ENCODE measurements around the gene BRMS1L. TPM values are rescaled to one million over a fixed set of nuclear protein-coding genes. Genes with fewer than 3 reads are reported as not detected.
"Not testable (repeated sequence)": the region's sequence is repeated elsewhere in the genome, so short reads cannot be mapped to it uniquely, and the experiment has no call there.

Gene BRMS1L
- total RNA-seq, 1 donor from 2014 or later = 3.7 TPM

- Mint-ChIP-seq H3K27ac (no peak overlapping the region), H3K36me3 (ENCODE audit: low read depth) (peaks cover 14% of the 10 kb centered on the region), H3K4me3 (peak overlapping the region; percentile 87), H3K27me3 (no peaks in the 10 kb centered on the region), H3K4me1 (peaks cover 19% of the 10 kb centered on the region), H3K9me3 (no peaks in the 10 kb centered on the region)
- ATAC-seq (ENCODE audit: low read depth) (no peak), DNase-seq (no peak)
- CTCF ChIA-PET = no interaction called here
- TF ChIP-seq CTCF (IDR thresholded peaks at IDR 0.05) = no peak
- intact Hi-C loops (cut with micrococcal nuclease) = loop anchor here (5.0 to 10.0 kb wide), 4 partner anchors 781 to 1293 kb away; partner anchors contain the start of genes CFL2, EAPP and FAM177A1
- POLR2A ChIA-PET = interaction anchor here (0.6 kb wide), 1 partner anchor 35 kb away, joined by 3 read pairs; no protein-coding TSS in a partner anchor
These were observed 1.7 kb downstream of the BRMS1L start for GRCh38 chr14:35827678-35828472.

GRCh38 chr14:35829449-35829848 lies 3.3 kb downstream of the BRMS1L start:
- no peak overlapping the region for H3K4me3 Mint-ChIP-seq
- POLR2A ChIA-PET = no interaction called here
- H3K27me3 Mint-ChIP-seq = no peaks in the 10 kb centered on the region

GRCh38 chr14:35835208-35835982 lies 9.3 kb downstream of the BRMS1L start:
- ATAC-seq (ENCODE audit: low read depth) = no peak

More at GRCh38 chr14:35829449-35829848, 3.3 kb downstream of the BRMS1L start:
- Mint-ChIP-seq H3K27ac (no peak overlapping the region), H3K9me3 (no peaks in the 10 kb centered on the region), H3K36me3 (ENCODE audit: low read depth) (peaks cover 24% of the 10 kb centered on the region), H3K4me1 (peaks cover 19% of the 10 kb centered on the region)
- intact Hi-C loops (cut with micrococcal nuclease) = loop anchor here (5.0 to 10.0 kb wide), 4 partner anchors 782 to 1295 kb away; partner anchors contain the start of genes CFL2, EAPP and FAM177A1
- CTCF ChIA-PET = no interaction called here
- TF ChIP-seq CTCF (IDR thresholded peaks at IDR 0.05) = no peak
- no peak for ATAC-seq (ENCODE audit: low read depth)
- no peak for DNase-seq

GRCh38 chr14:35841704-35842103 lies 15.6 kb downstream of the BRMS1L start:
- H3K4me1 Mint-ChIP-seq; DNase-seq; H3K4me3 Mint-ChIP-seq; ATAC-seq (ENCODE audit: low read depth); intact Hi-C loops (cut with micrococcal nuclease); H3K27ac Mint-ChIP-seq; H3K27me3 Mint-ChIP-seq; POLR2A ChIA-PET: not testable (repeated sequence)
- Mint-ChIP-seq H3K36me3 (ENCODE audit: low read depth) (peaks cover 87% of the 10 kb centered on the region), H3K9me3 (peaks cover 23% of the 10 kb centered on the region)
- CTCF ChIA-PET = interaction anchor here (1.4 kb wide), 1 partner anchor 25 kb away, joined by 4 read pairs; no protein-coding TSS in a partner anchor

More at GRCh38 chr14:35835208-35835982, 9.3 kb downstream of the BRMS1L start:
- H3K36me3 Mint-ChIP-seq (ENCODE audit: low read depth) = peaks cover 69% of the 10 kb centered on the region
- no peaks in the 10 kb centered on the region for H3K9me3 Mint-ChIP-seq
- no peak for TF ChIP-seq CTCF (IDR thresholded peaks at IDR 0.05)
- DNase-seq = no peak
- H3K4me1 Mint-ChIP-seq = no peaks in the 10 kb centered on the region
- H3K4me3 Mint-ChIP-seq = no peak overlapping the region
- intact Hi-C loops (cut with micrococcal nuclease) = no loop called here
- no peaks in the 10 kb centered on the region for H3K27me3 Mint-ChIP-seq
- no peak overlapping the region for H3K27ac Mint-ChIP-seq
- ChIA-PET POLR2A (interaction anchor here (0.9 kb wide), 1 partner anchor 10 kb away, joined by 3 read pairs; the partner anchor contains the start of gene BRMS1L), CTCF (no interaction called here)

- ATAC-seq (ENCODE audit: low read depth); H3K4me1 Mint-ChIP-seq; POLR2A ChIA-PET; CTCF ChIA-PET; H3K4me3 Mint-ChIP-seq; intact Hi-C loops (cut with micrococcal nuclease); H3K27me3 Mint-ChIP-seq; H3K27ac Mint-ChIP-seq; DNase-seq: not testable (repeated sequence)
- Mint-ChIP-seq H3K9me3 (peaks cover 23% of the 10 kb centered on the region), H3K36me3 (ENCODE audit: low read depth) (peaks cover 87% of the 10 kb centered on the region)
These were observed 16.1 kb downstream of the BRMS1L start for GRCh38 chr14:35842245-35842644.

GRCh38 chr14:35844494-35844893 lies 18.4 kb downstream of the BRMS1L start:
- no peak overlapping the region for H3K4me3 Mint-ChIP-seq
- TF ChIP-seq CTCF (IDR thresholded peaks at IDR 0.05) = no peak
- ATAC-seq (ENCODE audit: low read depth) = no peak
- peaks cover 3% of the 10 kb centered on the region for H3K4me1 Mint-ChIP-seq
- intact Hi-C loops (cut with micrococcal nuclease) = no loop called here
- no peak overlapping the region for H3K27ac Mint-ChIP-seq
- H3K27me3 Mint-ChIP-seq = no peaks in the 10 kb centered on the region
- H3K36me3 Mint-ChIP-seq (ENCODE audit: low read depth) = peaks cover 81% of the 10 kb centered on the region
- DNase-seq = no peak
- ChIA-PET POLR2A (no interaction called here), CTCF (no interaction called here)
- H3K9me3 Mint-ChIP-seq = peaks cover 23% of the 10 kb centered on the region

Data from activated B cell treated with CpG ODN at 0.5 μM for 24 hours (primary cell).